Nucleus accumbens (tissue), 56 donors: ENCODE data around the gene BRINP3.
"Not testable (repeated sequence)": the region's sequence is repeated elsewhere in the genome, so short reads cannot be mapped to it uniquely, and the experiment has no call there.

Source experiments
- DNase-seq, 56 donors: peaks; one replicate each; lab custom pipeline; 2025; lab: John Stamatoyannopoulos, UW

BRINP3 gene

GRCh38 chr1:190477762-190478148 is at the start of gene BRINP3:
Gene BRINP3 (minus strand): TSS chr1:190477864.
- peak in 9 of 56 donors; percentile 8 to 68 (median 45) for DNase-seq

DNA sequence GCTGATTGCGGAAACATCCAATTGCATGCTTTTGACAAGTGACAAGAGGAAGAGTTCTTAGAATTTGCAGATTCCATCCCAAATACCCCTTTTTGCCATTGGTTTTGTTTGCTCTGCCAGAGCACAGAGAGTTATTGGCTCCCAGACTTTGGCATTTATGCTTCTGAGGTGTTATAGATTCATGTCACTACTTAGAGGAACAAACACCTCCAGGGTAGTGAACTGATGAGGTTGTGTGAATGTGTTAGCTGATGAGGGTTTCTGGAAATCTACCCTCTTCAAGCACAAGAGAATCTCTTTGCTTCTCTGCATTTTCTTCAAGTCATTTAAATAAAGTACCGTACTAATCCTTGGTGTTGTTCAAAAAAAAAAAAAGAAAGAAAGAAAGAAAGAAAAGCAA is 33.9 kb upstream of the BRINP3 start:
- DNase-seq: no peak

DNA sequence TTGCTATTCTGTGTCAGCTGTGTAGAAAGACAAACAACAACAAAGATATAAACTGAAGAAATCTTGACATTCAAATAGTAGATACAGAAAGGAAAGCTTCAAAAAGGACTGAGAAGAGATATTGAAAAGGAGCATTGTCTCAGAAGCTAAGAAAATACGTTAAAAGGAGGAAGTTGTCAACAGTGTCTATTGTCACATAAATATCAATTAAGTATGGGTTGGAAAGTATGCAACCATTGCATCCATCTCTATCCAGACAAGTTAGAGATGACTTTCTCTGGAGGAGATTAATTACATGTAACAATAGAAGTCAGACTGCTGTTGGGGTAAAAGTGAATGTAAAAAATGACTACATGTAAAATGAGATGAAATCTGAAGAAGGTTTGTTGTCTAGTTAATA is 29.7 kb upstream of the BRINP3 start:
- DNase-seq: no peak

DNA sequence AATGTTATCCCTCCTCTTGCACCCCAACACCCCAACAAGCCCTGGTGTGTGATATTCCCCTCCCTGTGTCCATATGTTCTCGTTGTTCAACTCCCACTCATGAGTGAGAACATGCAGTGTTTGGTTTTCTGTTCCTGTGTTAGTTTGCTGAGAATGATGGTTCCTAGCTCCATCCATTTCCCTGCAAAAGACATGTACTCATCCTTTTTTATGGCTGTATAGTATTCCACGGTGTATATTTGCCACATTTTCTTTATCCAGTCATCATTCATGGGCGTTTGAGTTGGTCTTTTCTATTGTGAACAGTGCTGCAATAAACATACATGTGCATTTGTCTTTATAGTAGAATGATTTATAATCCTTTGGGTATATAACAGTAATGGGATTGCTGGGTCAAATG is 26.9 kb upstream of the BRINP3 start:
- DNase-seq: not testable (repeated sequence)

- DNase-seq: no peak
These were observed 19.9 kb upstream of the BRINP3 start for GRCh38 chr1:190497565-190497964.

- no peak for DNase-seq
These were observed 16.8 kb upstream of the BRINP3 start for GRCh38 chr1:190494451-190494850.

- no peak for DNase-seq
These were observed 13.7 kb upstream of the BRINP3 start for GRCh38 chr1:190491404-190491803.

DNA sequence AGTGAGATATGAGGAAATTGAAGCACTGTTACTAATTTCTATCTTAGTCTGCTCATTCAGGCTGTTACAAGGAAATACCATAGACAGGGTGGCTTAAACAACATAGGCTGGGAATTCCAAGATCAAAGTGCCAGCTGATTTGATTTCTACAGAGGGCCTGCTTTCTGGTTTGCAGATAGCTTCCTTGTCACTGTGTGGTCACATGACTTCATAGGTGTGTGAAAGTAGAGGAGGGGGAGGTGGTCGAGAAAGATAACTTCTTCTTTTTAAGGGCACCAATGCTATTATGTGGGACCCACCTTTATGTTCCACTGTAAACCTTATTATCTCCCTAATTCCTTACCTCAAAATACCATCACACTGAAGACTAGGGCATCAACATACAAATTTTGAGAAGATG is 6.4 kb upstream of the BRINP3 start:
- no peak for DNase-seq

DNA sequence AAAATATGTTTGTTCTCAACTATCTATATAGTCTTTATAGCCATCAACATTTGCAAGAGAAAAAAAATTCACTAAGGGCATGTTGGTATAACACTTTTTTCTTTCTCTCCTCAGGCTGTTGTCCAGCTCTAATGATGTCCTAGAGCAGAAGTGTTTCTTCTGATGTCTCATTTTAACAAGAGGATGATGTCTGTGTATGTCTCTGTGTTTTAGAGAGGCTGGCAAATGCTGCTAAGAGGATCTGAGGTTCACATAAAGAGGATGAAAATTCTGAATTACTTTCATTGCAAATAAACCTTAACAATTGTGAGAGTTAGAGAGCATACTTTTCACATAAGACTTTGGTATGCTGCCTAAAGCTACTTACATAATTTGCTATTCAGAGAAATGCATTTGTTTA is 2.6 kb upstream of the BRINP3 start:
- no peak for DNase-seq

- peak in 24 of 56 donors; percentile 1 to 70 (median 27) for DNase-seq
These were observed 1.9 kb upstream of the BRINP3 start for GRCh38 chr1:190479516-190479915.

- DNase-seq: peak in 2 of 56 donors; percentile 10 to 37
These were observed 1.4 kb upstream of the BRINP3 start for GRCh38 chr1:190479050-190479397.

DNA sequence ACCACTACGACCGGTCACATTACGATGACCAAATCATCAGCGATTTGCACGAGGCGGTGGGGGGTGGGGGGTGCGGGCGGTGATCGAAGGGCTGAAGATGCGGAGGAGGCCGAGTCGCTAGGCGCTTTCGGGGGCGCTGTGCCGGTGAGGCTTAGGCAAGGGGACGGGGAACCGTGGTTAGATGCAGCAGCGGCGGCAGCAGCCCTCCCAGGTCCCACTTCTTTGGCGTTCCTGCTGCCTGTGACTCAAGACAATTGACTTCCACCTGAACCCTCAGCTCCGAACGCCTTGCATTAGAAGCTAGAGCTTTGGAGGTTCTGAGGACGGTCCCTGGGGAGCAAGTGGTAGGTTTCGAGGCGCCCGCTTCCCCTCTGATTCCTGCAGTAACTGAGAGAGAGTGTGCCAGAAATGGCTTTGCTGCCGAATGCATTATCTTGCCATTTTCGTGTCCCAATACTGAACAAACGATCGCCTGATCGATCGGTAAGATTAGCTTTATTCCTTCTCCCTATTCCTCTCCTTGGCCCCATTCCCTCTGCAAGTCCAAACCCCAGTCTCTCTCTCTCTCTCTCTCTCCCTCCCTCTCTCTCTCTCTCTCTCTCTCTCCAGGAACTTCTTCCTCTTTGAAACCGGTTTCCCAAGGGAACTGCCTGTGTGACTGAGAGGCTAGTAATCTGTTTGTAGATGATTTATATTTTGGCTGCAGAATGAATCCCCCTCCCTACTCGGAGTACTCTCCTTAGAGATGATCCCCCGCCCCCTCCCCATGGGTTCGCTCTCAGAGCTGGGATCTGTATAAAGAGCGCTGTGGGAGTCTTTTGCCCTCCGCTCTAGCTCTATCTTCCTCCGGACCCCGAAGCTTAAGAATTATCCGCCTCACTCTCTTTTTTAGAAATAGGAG is 735 bp upstream of the BRINP3 start:
- peak in 29 of 56 donors; percentile 13 to 73 (median 57) for DNase-seq

DNA sequence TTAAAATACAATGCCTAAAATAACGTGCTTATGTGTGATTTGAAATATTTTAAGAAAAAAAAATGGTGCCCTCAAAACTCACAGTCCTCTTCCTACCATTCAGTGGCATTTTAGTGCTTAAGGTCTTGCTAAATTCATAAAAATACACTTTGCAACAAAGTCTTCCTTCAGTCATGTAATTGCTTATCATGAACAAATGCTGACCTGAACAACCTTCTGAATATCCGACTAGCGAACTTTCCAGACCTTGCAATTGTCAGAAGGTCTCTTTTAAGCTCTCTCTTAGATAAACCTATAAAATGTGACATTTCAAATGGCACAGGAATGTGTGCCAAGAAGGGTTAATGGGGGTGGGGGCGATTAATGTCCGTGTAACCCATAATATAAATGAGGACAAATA is 858 bp downstream of the BRINP3 start:
- peak in 1 of 56 donors; percentile 2 for DNase-seq

- DNase-seq: peak in 1 of 56 donors; percentile 12
These were observed 1.3 kb downstream of the BRINP3 start for GRCh38 chr1:190476321-190476720.

DNA sequence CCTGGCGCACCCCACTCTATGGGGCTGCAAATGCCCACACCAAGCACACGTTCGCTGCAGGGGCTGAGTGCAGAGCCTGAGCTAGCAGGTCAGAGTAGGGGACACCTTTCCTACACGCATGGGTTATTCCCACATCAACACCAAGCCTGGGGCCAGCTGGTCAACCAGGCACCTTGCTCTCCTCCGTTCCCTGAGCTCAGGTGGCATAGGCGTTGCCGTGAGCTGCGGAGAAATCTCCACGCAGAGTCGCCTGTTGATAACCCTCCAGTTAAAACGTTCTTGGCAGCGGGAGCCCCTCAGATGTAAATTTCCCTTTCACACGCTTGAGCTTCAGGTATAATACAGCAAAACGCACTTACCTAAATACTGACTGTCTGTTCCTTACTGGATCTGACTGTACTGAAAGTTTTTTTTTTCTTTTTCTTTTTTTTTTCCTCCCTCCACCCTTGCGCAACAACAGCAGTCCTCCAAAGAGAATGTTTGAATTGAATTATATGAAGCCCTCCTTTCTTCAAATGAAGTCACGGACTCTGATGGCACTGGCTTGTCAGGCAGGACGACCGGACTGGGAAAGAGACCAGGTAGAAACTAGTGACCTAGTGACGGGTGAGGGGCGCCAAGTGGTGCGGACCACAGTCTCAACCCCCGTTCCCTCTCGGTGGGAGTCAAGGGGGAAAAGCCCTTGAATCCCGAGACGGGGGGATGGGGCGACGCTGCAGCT is 2.1 kb downstream of the BRINP3 start:
- DNase-seq: peak in 24 of 56 donors; percentile 6 to 51 (median 22)

DNA sequence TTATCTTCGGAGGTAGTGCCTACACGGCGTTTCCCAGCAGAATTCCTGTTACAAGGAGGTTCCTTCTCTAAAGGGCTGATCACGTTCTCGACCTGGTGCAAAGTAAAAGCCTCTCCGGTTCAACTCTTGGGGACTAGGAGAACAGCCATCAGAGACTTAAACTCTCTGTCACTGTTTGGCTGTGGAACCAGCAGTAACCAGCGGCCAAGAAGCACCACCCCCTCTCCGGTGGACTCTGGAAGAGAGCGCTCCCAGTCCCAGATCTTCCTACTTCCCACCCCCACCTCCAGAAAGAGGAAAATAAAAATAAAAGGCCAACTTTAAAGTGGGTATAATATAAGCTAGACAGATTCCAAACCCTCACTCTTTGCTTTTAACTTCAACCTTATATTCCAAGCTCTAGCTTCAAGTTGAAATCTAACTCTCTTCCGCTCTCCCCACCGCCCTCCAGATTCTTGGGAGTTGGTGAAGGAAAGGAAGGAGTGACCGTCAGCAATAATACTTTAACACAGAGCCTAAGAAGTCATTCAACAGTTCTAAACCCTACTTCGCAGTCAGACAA is 2.9 kb downstream of the BRINP3 start:
- DNase-seq: peak in 22 of 56 donors; percentile 4 to 54 (median 26)

DNA sequence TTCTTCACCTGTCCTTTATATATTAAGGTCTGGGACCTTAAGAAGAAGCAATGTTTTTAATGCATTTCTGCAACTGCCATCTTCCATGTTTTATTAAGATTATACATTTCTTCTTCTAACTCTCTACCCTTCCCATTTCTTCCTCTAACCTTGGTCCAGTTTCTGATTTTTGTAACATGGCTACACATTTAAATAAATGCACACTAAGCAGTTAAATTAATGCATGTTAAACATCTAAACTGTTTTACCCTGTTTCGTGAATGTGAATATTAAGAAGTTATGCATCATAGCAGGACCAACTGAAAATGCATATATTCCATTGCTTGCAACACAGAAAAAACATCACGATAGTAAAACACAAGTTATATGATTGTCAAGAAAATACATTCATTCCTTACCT is 3.7 kb downstream of the BRINP3 start:
- no peak for DNase-seq

GRCh38 chr1:190472494-190472893 is 5.2 kb downstream of the BRINP3 start:
- no peak for DNase-seq

DNA sequence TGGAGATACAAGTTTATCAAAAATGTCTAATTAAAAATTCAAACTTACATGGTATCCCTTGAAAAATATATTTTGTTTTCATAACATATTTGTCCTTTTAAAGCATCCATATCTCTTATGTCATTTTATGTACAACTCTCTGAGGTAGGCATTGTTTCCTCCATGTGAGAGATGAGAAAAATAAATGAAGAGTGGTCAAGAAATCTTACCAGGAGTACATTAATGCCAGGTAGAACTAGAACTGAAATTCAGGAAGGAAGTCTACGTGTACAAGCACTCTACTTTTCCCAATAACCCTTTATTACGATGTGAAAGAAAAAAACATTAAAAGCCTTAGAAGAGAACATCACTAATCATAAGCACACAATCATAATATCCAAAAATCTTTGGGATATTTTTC is 5.6 kb downstream of the BRINP3 start:
- DNase-seq: no peak

DNA sequence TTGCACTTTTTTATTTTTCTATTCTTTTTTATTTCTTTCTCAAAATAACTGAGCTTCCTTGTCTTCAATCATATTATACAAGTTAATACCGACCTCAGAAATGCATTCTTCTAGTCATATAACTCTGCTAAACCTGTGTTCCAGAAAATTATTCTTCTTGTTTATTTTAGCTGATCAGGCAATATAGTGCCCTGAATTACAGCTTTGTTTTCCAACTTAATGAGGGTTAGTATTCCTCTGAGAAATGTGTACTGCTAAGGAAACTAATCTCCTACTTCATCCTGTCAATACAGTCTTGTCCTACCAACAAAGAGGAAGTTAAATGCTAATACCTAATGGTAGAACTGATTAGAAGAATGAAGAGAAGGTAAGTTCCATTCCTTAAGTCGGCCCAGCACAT is 13.0 kb downstream of the BRINP3 start:
- DNase-seq: no peak

DNA sequence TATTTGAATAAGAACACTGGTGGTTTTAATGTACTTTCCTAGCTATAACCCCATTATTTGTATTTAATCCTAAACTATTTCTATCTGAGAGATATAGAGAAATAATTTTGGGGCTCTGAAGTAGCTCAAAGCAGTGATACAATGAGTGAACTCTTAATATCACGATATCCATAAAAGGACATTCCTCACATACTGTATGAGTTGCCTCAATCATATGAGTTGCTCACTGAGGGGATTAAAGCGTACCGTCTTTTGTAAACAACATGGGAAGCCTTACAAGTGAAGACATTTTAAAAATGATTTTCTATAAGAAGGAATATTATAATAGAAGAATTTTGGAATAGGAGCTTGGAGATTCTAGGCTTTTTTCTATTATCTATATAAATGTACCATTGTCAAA is 21.5 kb downstream of the BRINP3 start:
- DNase-seq: no peak
